HCT116 (cell line): ENCODE results near the gene SORBS1. TPM values are rescaled to one million over a fixed set of nuclear protein-coding genes. Genes with fewer than 3 reads are reported as not detected.

Experiments
- ATAC-seq: fragments of 200-7000 bp; cut with Tn5 transposase; 2 replicates; pipeline ENCODE4 v1.9.1; 2020; ENCODE audit warnings: mild to moderate bottlenecking, moderate library complexity
- BruUV-seq: library from RNA; stranded (reverse); fragments of 400-500 nt; replicated peaks from 2 replicates; lab custom pipeline; 2021; lab: Mats Ljungman, UMichigan
- CTCF ChIA-PET: fragments of 300-600 bp; sonication (Branson Sonifier 250); formaldehyde crosslinking; loops from one replicate; lab custom pipeline; 2021; ENCODE audit warnings: antibody characterized with exemption; lab: Charles Lee
- POLR2A ChIA-PET: fragments of 300-600, 350-600 bp; sonication (Branson Sonifier 250); formaldehyde crosslinking; loops from one replicate; lab custom pipeline; 2021; ENCODE audit warnings: antibody characterized with exemption; lab: Charles Lee
- RAD21 ChIA-PET, 2 experiments: fragments of 300-600 bp; sonication (Branson Sonifier 250); formaldehyde crosslinking; loops; one replicate each; lab custom pipeline; 2023; ENCODE audit warnings: low total read pairs in 2 of 2; ENCODE audit not compliant: uncharacterized antibody in 2 of 2, unreplicated experiment in 2 of 2, low non-redundant PET in 1 of 2; lab: Charles Lee
- DNase-seq: peaks from one replicate; pipeline ENCODE4 v3.0.0-alpha.2; 2010; ENCODE audit warnings: low read depth, low spot score
- H2AFZ ChIP-seq: fragments of 200-600 bp; shearing (Covaris generic), sonication (generic); 2 replicates; pipeline ENCODE4 v1.6.1; 2017; ENCODE audit warnings: low read depth, mixed run types, mixed read lengths, antibody characterized with exemption, low read length; ENCODE audit not compliant: poor library complexity, severe bottlenecking
- H3K27ac ChIP-seq: 2 replicates; pipeline ENCODE4 v1.5.1; 2012; ENCODE audit warnings: low read depth, low read length
- H3K27me3 ChIP-seq: fragments of 200-600 bp; sonication (generic); 2 replicates; pipeline ENCODE4 v1.6.1; 2016; ENCODE audit warnings: mixed run types, low read length, mixed read lengths; ENCODE audit not compliant: insufficient read depth
- H3K36me3 ChIP-seq, 2 experiments: fragments of 200-500 bp in 1 of 2; fragments of 200-600 bp in 1 of 2; sonication (Bioruptor generic) in 1 of 2; sonication (generic) in 1 of 2; 2 replicates each; pipeline versions ENCODE4 v1.5.1 to v1.6.1; 2014 to 2016; ENCODE audit warnings: low read length in 2 of 2, inconsistent platforms in 1 of 2, mixed read lengths in 1 of 2, mixed run types in 1 of 2; ENCODE audit not compliant: insufficient read depth in 2 of 2, control insufficient read depth in 1 of 2
- H3K4me1 ChIP-seq, 2 experiments: fragments of 200-600 bp in 1 of 2; sonication (generic) in 1 of 2; 2 replicates each; pipeline versions ENCODE4 v1.5.1 to v1.6.1; 2012 to 2017; ENCODE audit warnings: low read length in 2 of 2, inconsistent platforms in 1 of 2, mild to moderate bottlenecking in 1 of 2, mixed read lengths in 1 of 2, mixed run types in 1 of 2, moderate library complexity in 1 of 2; ENCODE audit not compliant: insufficient read depth in 2 of 2, control insufficient read depth in 1 of 2
- H3K4me2 ChIP-seq: fragments of 200-600 bp; sonication (generic); 2 replicates; pipeline ENCODE4 v1.6.1; 2017; ENCODE audit warnings: mixed run types, low read length, mixed read lengths
- H3K4me3 ChIP-seq, 2 experiments: fragments of 200-600 bp in 1 of 2; sonication (generic) in 1 of 2; replicated peaks in 1 of 2; 2 replicates each; pipeline ENCODE4 v1.5.1; 2011 to 2016; ENCODE audit warnings: low read length in 2 of 2, control low read depth in 1 of 2, low read depth in 1 of 2, mild to moderate bottlenecking in 1 of 2, mixed read lengths in 1 of 2, mixed run types in 1 of 2
- H3K79me2 ChIP-seq: fragments of 200-600 bp; sonication (generic); 2 replicates; pipeline ENCODE4 v1.6.1; 2017; ENCODE audit warnings: mild to moderate bottlenecking, mixed run types, low read length, moderate library complexity, mixed read lengths; ENCODE audit not compliant: insufficient read depth
- H3K9ac ChIP-seq: fragments of 200-600 bp; sonication (generic); 2 replicates; pipeline ENCODE4 v1.6.1; 2016; ENCODE audit warnings: low read length, mixed read lengths
- H3K9me2 ChIP-seq: fragments of 200-600 bp; sonication (generic), shearing (Covaris generic); 2 replicates; pipeline ENCODE4 v1.6.1; 2017; ENCODE audit warnings: mixed run types, mild to moderate bottlenecking, moderate library complexity; ENCODE audit not compliant: insufficient read depth
- H3K9me3 ChIP-seq, 2 experiments: fragments of 200-500 bp in 1 of 2; fragments of 200-600 bp in 1 of 2; sonication (Bioruptor generic) in 1 of 2; sonication (generic) in 1 of 2; 2 replicates each; pipeline ENCODE4 v1.6.1; 2014 to 2017; ENCODE audit warnings: low read length in 2 of 2, mixed read lengths in 2 of 2, inconsistent platforms in 1 of 2, low read depth in 1 of 2, mild to moderate bottlenecking in 1 of 2, mixed run types in 1 of 2, moderate library complexity in 1 of 2; ENCODE audit not compliant: control insufficient read depth in 1 of 2, insufficient read depth in 1 of 2
- H4K20me1 ChIP-seq: fragments of 200-600 bp; sonication (generic), shearing (Covaris generic); 2 replicates; pipeline ENCODE4 v1.6.1; 2017; ENCODE audit warnings: mixed run types, mild to moderate bottlenecking, moderate library complexity; ENCODE audit not compliant: insufficient read depth
- CBX3 ChIP-seq: IDR thresholded peaks from 2 replicates; pipeline ENCODE4 v1.6.1; 2012; ENCODE audit warnings: low read depth
- CEBPB ChIP-seq: IDR thresholded peaks from 2 replicates; pipeline ENCODE4 v1.6.1; 2012; ENCODE audit warnings: low read depth
- CTCF ChIP-seq, 3 experiments: fragments of 200-600 bp in 1 of 3; sonication (generic) in 1 of 3; IDR thresholded peaks in 2 of 3; conservative IDR thresholded peaks in 1 of 3; 2 replicates each; pipeline ENCODE4 v1.5.1; 2012 to 2017; ENCODE audit warnings: low read depth in 2 of 3, low read length in 2 of 3, antibody characterized with exemption in 1 of 3, borderline replicate concordance in 1 of 3, control low read depth in 1 of 3, mild to moderate bottlenecking in 1 of 3, mixed read lengths in 1 of 3, mixed run types in 1 of 3, moderate library complexity in 1 of 3; ENCODE audit not compliant: insufficient read depth in 1 of 3
- EGR1 ChIP-seq: IDR thresholded peaks from 2 replicates; pipeline ENCODE4 v1.6.1; 2012; ENCODE audit warnings: low read depth
- EZH2 ChIP-seq: fragments of 200-600 bp; sonication (generic); IDR thresholded peaks from 2 replicates; pipeline ENCODE4 v1.6.1; 2017; ENCODE audit warnings: antibody characterized with exemption, mixed run types
- EZH2phosphoT487 ChIP-seq: fragments of 200-600 bp; IDR thresholded peaks from 2 replicates; pipeline ENCODE4 v1.6.1; 2018; ENCODE audit warnings: antibody characterized with exemption, borderline replicate concordance
- FOSL1 ChIP-seq: IDR thresholded peaks from 2 replicates; pipeline ENCODE4 v1.6.1; 2012; ENCODE audit warnings: low read depth
- SP1 ChIP-seq: IDR thresholded peaks from 2 replicates; pipeline ENCODE4 v1.6.1; 2012; ENCODE audit warnings: low read depth
- SRF ChIP-seq: IDR thresholded peaks from 2 replicates; pipeline ENCODE4 v1.6.1; 2012; ENCODE audit warnings: low read depth
- TCF7L2 ChIP-seq: IDR thresholded peaks from 2 replicates; pipeline ENCODE4 v1.7.0; 2011; ENCODE audit warnings: borderline replicate concordance, inconsistent platforms; ENCODE audit not compliant: insufficient read depth, insufficient read length; ENCODE audit errors: extremely low read depth
- ZFX ChIP-seq: fragments of 450-650 bp; IDR thresholded peaks from 2 replicates; pipeline ENCODE4 v1.6.1; 2017
- intact Hi-C: fragments of 100-400 bp; cut with micrococcal nuclease; formaldehyde crosslinking; loops from 2 replicates; pipeline ENCODE4 v1.10.0; 2022
- total RNA-seq: library from RNA; stranded (reverse); gene quantifications from one replicate; pipeline ENCODE4 v1.2.1, GENCODE V29; 2021; ENCODE audit not compliant: unreplicated experiment
- TF ChIP-seq, protein P1 (sequence below): IDR thresholded peaks from 2 replicates; pipeline ENCODE4 v1.6.1; 2012

The SORBS1 gene
- total RNA-seq, 1 experiment from 2014 or later = 3.4 TPM

GRCh38 chr10:95472304-95473088, 88.7 kb downstream of the SORBS1 start:
- H3K4me1 ChIP-seq = peaks cover 6 to 8% of the 10 kb centered on the region in 2 experiments; a peak in 3 of 4 replicates
- TF ChIP-seq SRF (no peak), ZFX (no peak), TCF7L2 (no peak), SP1 (no peak), EZH2 (no peak), CTCF (IDR thresholded peaks at IDR 0.05 in 2 of 3, conservative IDR thresholded peaks at IDR 0.05 in 1 of 3; ENCODE audit: borderline replicate concordance in 1 of 3, insufficient read depth in 1 of 3, low read depth in 2 of 3, low read length in 2 of 3) (no peak), FOSL1 (no peak), EZH2phosphoT487 (no peak), EGR1 (no peak), CEBPB (no peak), CBX3 (no peak)
- TF ChIP-seq, protein P1, sequence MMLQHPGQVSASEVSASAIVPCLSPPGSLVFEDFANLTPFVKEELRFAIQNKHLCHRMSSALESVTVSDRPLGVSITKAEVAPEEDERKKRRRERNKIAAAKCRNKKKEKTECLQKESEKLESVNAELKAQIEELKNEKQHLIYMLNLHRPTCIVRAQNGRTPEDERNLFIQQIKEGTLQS = no peak
- POLR2A ChIA-PET = no interaction called here
- no peaks in the 10 kb centered on the region for H3K27me3 ChIP-seq
- H2AFZ ChIP-seq = no peak overlapping the region
- no peaks in the 10 kb centered on the region for H3K79me2 ChIP-seq
- H3K9me2 ChIP-seq = no peaks in the 10 kb centered on the region
- no peaks in the 10 kb centered on the region for H4K20me1 ChIP-seq
- H3K27ac ChIP-seq = no peak overlapping the region
- intact Hi-C loops = no loop called here
- H3K4me2 ChIP-seq = no peak overlapping the region
- H3K9me3 ChIP-seq = no peaks in the 10 kb centered on the region
- RAD21 ChIA-PET = interaction anchor here in 1 of 2 experiments (0.6 kb wide), 1 partner anchor 95 kb away, joined by 3 read pairs; no protein-coding TSS in a partner anchor
- H3K36me3 ChIP-seq = no peaks in the 10 kb centered on the region
- H3K4me3 ChIP-seq = no peak overlapping the region
- BruUV-seq = no TSS peak
- CTCF ChIA-PET = no interaction called here
- ATAC-seq (no peak), DNase-seq (no peak)
- no peak overlapping the region for H3K9ac ChIP-seq
